Peyer's patch (tissue), 4 donors: Measurements from ENCODE around the gene PLD1.

Experiments used
- CTCF ChIP-seq, 6 experiments: fragments of 450-650 bp in 4 of 6; fragments of 200-600 bp in 2 of 6; sonication (generic) in 1 of 6; IDR thresholded peaks; one replicate each; pipeline ENCODE4 v1.5.1; 2017 to 2019; ENCODE audit warnings: antibody characterized with exemption in 6 of 6, mild to moderate bottlenecking in 3 of 6, moderate library complexity in 1 of 6
- POLR2A ChIP-seq, 2 donors: fragments of 450-650 bp; IDR thresholded peaks; one replicate each; pipeline ENCODE4 v1.5.1; 2017; ENCODE audit warnings: antibody characterized with exemption in 2 of 2, mild to moderate bottlenecking in 2 of 2, moderate library complexity in 2 of 2

GRCh38 chr3:171700653-171701052 lies 109.6 kb downstream of the PLD1 start:
- TF ChIP-seq CTCF (IDR thresholded peaks at IDR 0.05) (no peak), POLR2A (IDR thresholded peaks at IDR 0.05) (no peak)
